GM12864 (cell line): ENCODE measurements around the gene DENND2D.
A peak's percentile ranks its signal among the peaks of the same experiment; 100 is the strongest.

Source experiments
- DNase-seq: peaks from one replicate; pipeline ENCODE4 v3.0.0-alpha.2; 2011; ENCODE audit warnings: low read depth
- H3K4me3 ChIP-seq: 2 replicates; pipeline ENCODE4 v1.5.1; 2011; ENCODE audit warnings: mild to moderate bottlenecking, low read depth, low read length, control low read depth
- CTCF ChIP-seq: IDR thresholded peaks from 2 replicates; pipeline ENCODE4 v1.5.1; 2011; ENCODE audit warnings: low read depth, mild to moderate bottlenecking, moderate library complexity, low read length, control low read depth, inconsistent platforms; ENCODE audit errors: missing control alignments

The DENND2D gene

GRCh38 chr1:111142356-111142975 is 58.0 kb downstream of the DENND2D start:
- H3K4me3 ChIP-seq: peak overlapping the region; percentile 89; the same call in 1 of the 2 replicates
- no peak for DNase-seq
- no peak for TF ChIP-seq CTCF

GRCh38 chr1:111141245-111142220 is 58.9 kb downstream of the DENND2D start:
- H3K4me3 ChIP-seq: peak overlapping the region; percentile 89
- no peak for DNase-seq
- no peak for TF ChIP-seq CTCF

- no peak for DNase-seq
- peak overlapping the region; percentile 89 for H3K4me3 ChIP-seq
- TF ChIP-seq CTCF: no peak
Measured at GRCh38 chr1:111140680-111140967, 59.8 kb downstream of the DENND2D start.

GRCh38 chr1:111139956-111140679 is 60.3 kb downstream of the DENND2D start, which contains the start of the genes CEPT1 and DRAM2:
Gene CEPT1, plus strand, starts transcription at chr1:111140223. Its CDS starts 7,492 bp downstream, at chr1:111147715.
Gene DRAM2, minus strand, starts transcription at chr1:111140093. Its CDS starts 8,539 bp downstream, at chr1:111131554.
- no peak for TF ChIP-seq CTCF
- peak; percentile 90 for DNase-seq

GRCh38 chr1:111139324-111139955 is 61.0 kb downstream of the DENND2D start:
- no peak for DNase-seq
- no peak for TF ChIP-seq CTCF
- peak overlapping the region; percentile 89 for H3K4me3 ChIP-seq

More at GRCh38 chr1:111139956-111140679, 60.3 kb downstream of the DENND2D start, which contains the start of the genes CEPT1 and DRAM2:
- peak within 1 kb of the TSS; percentile 89 for H3K4me3 ChIP-seq
